ENCODE results near the gene ACTL10. TPM values are rescaled to one million over a fixed set of nuclear protein-coding genes. Genes with fewer than 3 reads are reported as not detected.

Gene ACTL10
- total RNA-seq, 1 experiment from 2014 or later: 0.46 TPM

GRCh38 chr20:33716498-33716897, 49.8 kb downstream of the ACTL10 start:
- no peak overlapping the region for H3K4me3 Mint-ChIP-seq

More at GRCh38 chr20:33716498-33716897, 49.8 kb downstream of the ACTL10 start:
- no peaks in the 10 kb centered on the region for H4K20me1 ChIP-seq (ENCODE audit: control insufficient read depth, insufficient read depth, insufficient read length)
- no CpG with 5 or more reads among the region's 2 CpGs for WGBS (ENCODE audit: extremely low coverage, insufficient read length, low lambda C conversion rate)
- Mint-ChIP-seq H3K27me3 (ENCODE audit: low read depth) (peaks cover 7% of the 10 kb centered on the region), H3K9me3 (no peaks in the 10 kb centered on the region; a peak in 2 of 5 replicates), H3K27ac (no peak overlapping the region), H3K36me3 (ENCODE audit: insufficient read depth in 1 of 3, low read depth in 3 of 3) (peaks cover 0 to 2% (median 0%) of the 10 kb centered on the region in 3 experiments; a peak in 2 of 7 replicates), H3K4me1 (peaks cover 3 to 5% of the 10 kb centered on the region in 2 experiments; a peak in 1 of 4 replicates)
- no peaks in the 10 kb centered on the region for H3K4me1 ChIP-seq (ENCODE audit: insufficient read depth, low read length)
- H3K4me2 ChIP-seq (ENCODE audit: insufficient read depth, insufficient read length, low read length): no peak overlapping the region
- no peak overlapping the region for H3K14ac ChIP-seq (ENCODE audit: insufficient read depth, low read length)
- H4K5ac ChIP-seq (ENCODE audit: insufficient read length, low read depth, low read length): no peak overlapping the region
- no peak overlapping the region for H3K9ac ChIP-seq (ENCODE audit: extremely low read depth, insufficient read length, low read length)
- no peak overlapping the region for H3K56ac ChIP-seq (ENCODE audit: insufficient read length, low read depth, low read length)
- H3K79me1 ChIP-seq (ENCODE audit: insufficient read depth, low read depth, low read length, poor library complexity, severe bottlenecking): no peaks in the 10 kb centered on the region
- no peak overlapping the region for H2BK5ac ChIP-seq (ENCODE audit: insufficient read length, low read length)
- no peak overlapping the region for H2AK5ac ChIP-seq (ENCODE audit: insufficient read length, low read length)
- no peak overlapping the region for H2BK120ac ChIP-seq (ENCODE audit: low read depth, low read length, poor library complexity, severe bottlenecking)
- H2BK20ac ChIP-seq (ENCODE audit: low read depth, low read length, poor library complexity, severe bottlenecking): no peak overlapping the region
- H3T11ph ChIP-seq (ENCODE audit: low read length): no peak overlapping the region
- H3K79me2 ChIP-seq (ENCODE audit: insufficient read depth, low read length): no peaks in the 10 kb centered on the region
- no peak overlapping the region for H2AFZ ChIP-seq (ENCODE audit: low read length)
- H3K9me3 ChIP-seq (ENCODE audit: control insufficient read depth, low read depth, low read length): no peaks in the 10 kb centered on the region
- no peaks in the 10 kb centered on the region for H3K27me3 ChIP-seq (ENCODE audit: insufficient read depth, low read length)
- no peak for DNase-seq
- no peak overlapping the region for H2BK15ac ChIP-seq (ENCODE audit: low read depth, low read length)
- H3K4ac ChIP-seq (ENCODE audit: low read depth, low read length): no peak overlapping the region
- no peak overlapping the region for H2BK12ac ChIP-seq (ENCODE audit: insufficient read length, low read depth, low read length)
- no peak for TF ChIP-seq CTCF (conservative IDR thresholded peaks at IDR 0.05)
- no peak overlapping the region for H3K23ac ChIP-seq (ENCODE audit: insufficient read length, low read depth, low read length)
- no peak overlapping the region for H4K8ac ChIP-seq (replicated peaks; ENCODE audit: insufficient read length, low read depth, low read length)
- peaks cover 7% of the 10 kb centered on the region for H3K23me2 ChIP-seq (ENCODE audit: insufficient read length, low read depth, low read length, poor library complexity, severe bottlenecking)
- H3K18ac ChIP-seq (ENCODE audit: insufficient read length, low read depth, low read length): no peak overlapping the region
- H4K91ac ChIP-seq (ENCODE audit: insufficient read length, low read depth, low read length): no peak overlapping the region
- no peak overlapping the region for H3K27ac ChIP-seq (ENCODE audit: insufficient read length, low read depth, low read length)

Other genes starting within 250 kb of the ACTL10 start
- 9.9 and 10.2 TPM in 2 replicates for gene SNTA1, start 223.2 kb upstream of the ACTL10 start, total RNA-seq (2021)
- 10.9 and 11.2 TPM in 2 replicates for gene CBFA2T2, start 176.8 kb upstream of the ACTL10 start, total RNA-seq (2021)
- gene C20orf144, start 4.6 kb upstream of the ACTL10 start, total RNA-seq (2021): 0.24 and 0.26 TPM in 2 replicates
- 51.5 and 57.7 TPM in 2 replicates for gene NECAB3, start 7.5 kb downstream of the ACTL10 start, total RNA-seq (2021)
- 57.9 and 58.7 TPM in 2 replicates for gene E2F1, start 19.4 kb downstream of the ACTL10 start, total RNA-seq (2021)
- gene PXMP4, start 53.4 kb downstream of the ACTL10 start, total RNA-seq (2021): 4.5 and 5.7 TPM in 2 replicates
- 5.2 and 6.0 TPM in 2 replicates for gene ZNF341, start 65.1 kb downstream of the ACTL10 start, total RNA-seq (2021)
- 94.9 and 97.9 TPM in 2 replicates for gene CHMP4B, start 144.4 kb downstream of the ACTL10 start, total RNA-seq (2021)

Measured in H9 (cell line).